HG02870 (cell line): ENCODE measurements around the gene IFT43.

Experiments used
- ATAC-seq: cut with Tn5 transposase; IDR thresholded peaks from one replicate; pipeline ENCODE4 v1.9.1; 2021; ENCODE audit warnings: mild to moderate bottlenecking, moderate library complexity; ENCODE audit not compliant: unreplicated experiment

IFT43 gene

GRCh38 chr14:76101391-76102379 lies 116.1 kb downstream of the IFT43 start:
- ATAC-seq, result no peak

DNA sequence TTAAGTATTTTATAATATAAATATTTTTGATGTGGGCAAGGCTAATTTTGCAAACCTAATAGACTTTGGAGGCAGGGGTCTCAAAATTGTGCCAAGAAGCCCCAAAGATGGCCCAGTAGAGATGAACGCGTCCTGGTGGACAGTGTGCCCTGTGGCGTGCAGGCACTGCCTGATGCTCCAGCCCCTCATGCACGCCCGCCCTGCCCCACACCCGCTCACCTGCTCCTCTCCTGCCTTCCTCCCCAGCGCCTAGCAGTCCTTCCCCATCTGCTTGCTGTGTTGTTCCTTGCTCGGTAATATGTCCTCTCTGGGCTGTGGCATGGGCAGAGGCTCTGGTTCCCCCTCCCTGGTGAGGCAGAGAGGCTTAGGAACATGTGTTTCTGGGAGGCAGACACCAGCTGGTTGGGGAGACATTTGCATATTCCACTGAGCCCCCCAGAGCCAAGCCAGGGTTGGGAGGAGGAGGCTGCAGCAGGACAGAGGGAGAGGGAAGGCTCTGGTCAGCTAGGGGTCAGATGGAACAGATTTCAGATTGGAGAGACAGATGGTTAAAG lies 119.3 kb downstream of the IFT43 start:
- ATAC-seq, result no peak

GRCh38 chr14:76106188-76106587 lies 120.6 kb downstream of the IFT43 start:
- no peak for ATAC-seq

DNA sequence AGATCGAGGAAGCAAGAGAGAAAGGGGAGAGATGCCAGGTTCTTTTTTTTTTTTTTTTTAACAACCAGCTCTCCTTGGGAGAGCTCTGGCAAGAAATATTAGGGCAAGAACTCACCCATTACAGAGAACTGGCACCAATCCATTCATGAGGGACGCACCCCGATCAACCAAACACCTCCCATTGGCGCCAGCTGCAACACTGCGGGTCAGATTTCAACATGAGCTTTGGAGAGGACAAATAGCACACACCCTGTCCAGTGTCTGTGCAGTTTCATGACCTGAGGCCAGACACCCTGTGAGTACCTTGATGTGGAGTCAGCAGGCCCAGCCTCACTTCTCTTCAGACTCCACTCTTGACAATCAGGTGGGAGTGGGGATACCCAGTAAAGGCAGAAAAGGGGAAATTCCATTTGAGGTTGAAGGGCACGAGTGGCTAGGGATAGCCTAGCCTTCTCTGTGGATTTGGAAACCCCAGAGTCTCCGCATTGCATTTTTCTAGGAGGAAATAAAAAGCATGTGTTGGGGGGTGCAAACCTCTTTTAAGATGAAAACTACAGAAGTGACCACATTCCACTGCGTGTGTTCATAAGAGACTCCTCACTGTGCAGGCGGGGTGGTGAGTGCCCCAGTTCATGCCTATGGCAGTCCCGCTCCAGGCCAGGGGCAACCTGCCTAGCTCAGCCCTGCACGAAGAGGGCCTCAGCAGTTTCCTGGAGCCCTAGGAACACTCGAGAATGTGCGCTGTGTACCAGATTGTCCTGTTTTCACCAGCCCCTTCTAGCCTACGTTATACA lies 123.7 kb downstream of the IFT43 start:
- ATAC-seq, result no peak

- ATAC-seq, result no peak
Observed at GRCh38 chr14:76112889-76113624, 127.5 kb downstream of the IFT43 start.

- no peak for ATAC-seq
Observed at GRCh38 chr14:76113691-76114090, 128.1 kb downstream of the IFT43 start.

GRCh38 chr14:76115010-76115422 lies 129.5 kb downstream of the IFT43 start:
- no peak for ATAC-seq

DNA sequence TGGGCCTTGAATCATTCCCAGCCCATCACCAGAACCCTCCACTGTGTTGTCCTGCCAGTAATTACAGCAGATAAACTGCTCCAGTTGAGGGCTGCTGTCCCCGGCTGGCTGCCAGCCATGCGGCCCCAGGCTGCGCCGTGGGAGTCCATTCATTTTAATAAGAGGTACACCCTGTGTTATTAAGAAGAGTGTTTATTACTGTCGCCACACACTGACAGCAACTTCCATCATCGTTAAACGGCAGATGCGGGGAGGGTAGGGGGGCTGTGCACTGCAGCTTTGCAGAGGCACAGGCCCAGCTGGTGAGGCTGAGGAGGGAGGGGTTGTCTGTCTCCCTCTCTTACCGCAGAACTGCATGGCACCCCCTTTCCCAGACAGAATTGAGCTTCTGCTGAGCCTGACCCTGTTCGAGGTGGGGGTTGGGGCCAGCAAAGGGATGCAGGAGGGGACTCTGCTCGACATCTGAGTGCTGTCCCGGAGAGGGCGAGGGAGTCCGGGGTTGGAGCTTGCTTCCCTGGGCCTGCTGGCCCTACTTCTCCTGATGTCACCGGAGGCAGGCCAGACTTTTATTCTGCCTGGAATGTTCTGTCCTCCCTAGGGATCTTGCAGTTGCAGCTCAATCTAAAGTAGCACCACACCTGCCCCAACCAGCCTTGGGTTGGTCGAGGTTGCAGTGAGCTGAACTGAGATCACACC lies 132.4 kb downstream of the IFT43 start:
- ATAC-seq, result no peak

DNA sequence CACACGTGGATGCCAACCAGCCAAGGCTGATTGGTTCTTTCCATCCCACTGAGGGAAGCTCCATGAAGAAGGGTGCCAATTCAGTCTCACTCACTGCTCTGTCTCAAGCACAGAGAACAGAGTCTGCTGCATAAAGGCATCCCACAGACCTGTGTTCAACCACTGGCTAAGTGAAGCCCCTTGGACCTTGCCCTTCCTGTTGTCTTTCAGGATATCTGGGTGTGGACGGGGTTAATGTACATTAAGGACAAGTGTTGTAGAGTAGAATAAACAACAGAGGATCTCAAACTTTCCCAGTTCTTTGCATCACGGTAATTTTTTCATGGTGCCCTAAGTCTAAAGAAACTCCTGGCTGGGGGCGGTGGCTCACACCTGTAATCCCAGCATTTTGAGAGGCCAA lies 133.0 kb downstream of the IFT43 start:
- ATAC-seq, result no peak

DNA sequence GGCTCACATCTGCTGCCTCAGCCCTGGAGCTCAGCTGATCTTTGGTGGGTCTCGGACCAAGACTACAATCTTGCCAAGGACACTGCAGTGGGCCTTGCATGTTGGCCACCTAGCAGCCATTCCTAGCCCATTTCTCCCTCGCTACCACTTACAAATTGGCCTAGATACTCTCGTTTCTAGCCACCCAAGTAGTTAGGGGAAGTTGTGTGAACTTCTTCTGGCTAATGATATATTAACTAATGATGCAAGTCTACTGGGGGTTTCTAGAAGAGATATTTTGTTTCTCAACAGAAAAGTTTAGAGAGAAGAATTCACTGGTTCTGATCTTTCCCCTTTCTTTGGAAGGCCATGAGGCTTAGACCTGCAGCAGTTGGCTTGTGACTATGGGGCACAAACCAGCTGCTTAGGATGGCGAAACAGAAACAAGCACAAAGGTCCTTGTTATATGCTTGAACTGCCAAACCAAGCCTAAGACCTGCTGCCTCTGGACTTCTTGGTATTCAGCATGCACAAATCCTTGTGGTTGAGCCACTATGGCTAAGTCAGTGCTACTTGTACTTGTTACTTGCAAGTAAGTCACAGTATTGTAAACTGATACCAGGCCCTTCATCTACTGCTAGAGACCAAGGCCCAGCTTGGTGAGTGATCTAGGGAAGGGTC lies 135.7 kb downstream of the IFT43 start:
- ATAC-seq, result no peak

DNA sequence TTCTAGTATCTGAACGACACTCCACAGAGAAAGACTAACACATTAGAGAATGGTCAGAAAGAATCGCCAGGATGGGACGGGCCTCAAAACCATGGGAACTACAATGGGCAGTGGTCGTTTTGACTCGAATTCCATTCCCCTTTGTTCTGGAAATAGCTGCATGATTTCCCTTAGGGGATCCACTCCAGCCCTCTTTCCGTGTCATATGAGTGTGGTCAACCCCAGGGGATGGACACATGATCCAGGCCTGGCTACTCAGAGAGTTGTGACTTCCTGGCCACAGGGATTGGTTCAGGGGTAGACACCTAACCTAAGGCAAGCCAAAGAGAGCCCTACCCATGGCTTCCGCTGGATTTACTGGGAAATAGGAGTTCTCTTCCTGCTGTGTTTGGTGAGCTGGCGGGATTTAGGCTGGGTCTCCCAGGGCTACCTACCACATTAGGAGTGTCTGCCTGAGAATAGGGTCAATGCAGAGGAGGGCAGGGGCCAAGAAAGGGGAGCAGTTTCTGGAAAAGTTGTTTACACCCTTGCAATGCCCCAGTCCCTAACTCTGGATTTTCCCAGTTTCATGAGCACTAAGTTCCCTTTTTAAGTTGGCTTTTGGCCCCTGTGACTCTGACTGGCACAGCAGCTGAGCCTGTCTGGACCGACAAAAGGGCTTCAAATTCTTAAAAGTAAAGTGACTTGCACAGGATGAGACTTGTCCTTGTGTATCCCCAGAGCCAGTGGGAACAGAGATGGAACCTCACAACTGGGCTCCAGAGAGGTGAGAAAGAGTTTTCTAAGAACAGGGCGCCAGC lies 138.1 kb downstream of the IFT43 start:
- no peak for ATAC-seq

DNA sequence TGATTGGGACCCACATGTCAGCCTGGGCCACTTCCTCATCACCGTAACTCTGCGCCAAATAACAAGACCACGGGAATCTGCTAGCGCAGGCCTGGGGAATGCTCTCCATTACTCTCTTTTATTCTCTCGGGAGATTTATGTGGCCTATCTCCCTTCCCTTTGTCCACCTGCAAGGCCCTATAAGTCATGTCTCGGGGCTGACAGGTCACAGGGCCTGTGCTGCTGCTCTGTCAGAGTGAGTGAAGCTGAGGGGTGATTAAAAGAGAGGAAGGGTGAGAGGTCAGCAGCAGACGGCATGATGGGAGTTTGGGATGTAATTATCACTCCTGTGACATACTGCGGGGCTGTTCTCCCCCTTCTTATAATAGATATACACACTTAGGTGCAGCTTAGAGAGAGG lies 139.9 kb downstream of the IFT43 start:
- no peak for ATAC-seq

- ATAC-seq, result no peak
Observed at GRCh38 chr14:76126076-76126475, 140.5 kb downstream of the IFT43 start.

DNA sequence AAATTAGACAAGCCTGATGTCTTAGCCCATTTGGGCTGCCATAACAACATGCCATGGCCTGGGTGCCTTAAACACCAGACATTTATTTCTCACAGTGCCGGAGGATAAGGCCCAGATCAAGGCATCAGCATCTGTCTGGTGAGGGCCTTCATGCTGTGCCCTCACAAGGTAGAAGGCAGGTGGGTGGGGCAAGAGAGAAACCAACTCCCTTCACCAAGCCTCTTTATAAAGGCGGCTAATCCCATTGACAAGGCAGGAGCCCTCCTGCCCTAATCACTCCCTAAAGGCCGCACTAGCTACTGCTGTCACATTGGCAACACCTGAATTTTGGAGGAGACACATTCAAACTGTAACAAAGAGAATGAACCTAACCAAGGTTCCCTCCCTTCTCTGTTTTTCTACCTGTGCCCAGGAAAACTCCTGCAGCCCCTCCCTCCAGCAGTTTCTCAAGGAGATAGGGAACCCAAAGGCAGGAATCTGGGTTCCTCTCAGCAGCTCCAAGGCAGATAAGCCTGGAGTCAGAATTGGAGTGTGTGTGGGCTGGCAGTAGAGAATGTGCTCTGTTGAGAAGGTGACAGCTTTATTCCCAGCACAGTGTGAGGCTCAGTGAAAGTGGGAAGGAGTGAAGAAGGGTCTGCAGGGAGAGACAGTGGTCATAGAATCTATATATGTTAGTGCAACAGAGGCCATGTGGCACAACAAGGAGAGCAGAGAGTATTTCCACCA lies 144.5 kb downstream of the IFT43 start:
- ATAC-seq, result no peak

DNA sequence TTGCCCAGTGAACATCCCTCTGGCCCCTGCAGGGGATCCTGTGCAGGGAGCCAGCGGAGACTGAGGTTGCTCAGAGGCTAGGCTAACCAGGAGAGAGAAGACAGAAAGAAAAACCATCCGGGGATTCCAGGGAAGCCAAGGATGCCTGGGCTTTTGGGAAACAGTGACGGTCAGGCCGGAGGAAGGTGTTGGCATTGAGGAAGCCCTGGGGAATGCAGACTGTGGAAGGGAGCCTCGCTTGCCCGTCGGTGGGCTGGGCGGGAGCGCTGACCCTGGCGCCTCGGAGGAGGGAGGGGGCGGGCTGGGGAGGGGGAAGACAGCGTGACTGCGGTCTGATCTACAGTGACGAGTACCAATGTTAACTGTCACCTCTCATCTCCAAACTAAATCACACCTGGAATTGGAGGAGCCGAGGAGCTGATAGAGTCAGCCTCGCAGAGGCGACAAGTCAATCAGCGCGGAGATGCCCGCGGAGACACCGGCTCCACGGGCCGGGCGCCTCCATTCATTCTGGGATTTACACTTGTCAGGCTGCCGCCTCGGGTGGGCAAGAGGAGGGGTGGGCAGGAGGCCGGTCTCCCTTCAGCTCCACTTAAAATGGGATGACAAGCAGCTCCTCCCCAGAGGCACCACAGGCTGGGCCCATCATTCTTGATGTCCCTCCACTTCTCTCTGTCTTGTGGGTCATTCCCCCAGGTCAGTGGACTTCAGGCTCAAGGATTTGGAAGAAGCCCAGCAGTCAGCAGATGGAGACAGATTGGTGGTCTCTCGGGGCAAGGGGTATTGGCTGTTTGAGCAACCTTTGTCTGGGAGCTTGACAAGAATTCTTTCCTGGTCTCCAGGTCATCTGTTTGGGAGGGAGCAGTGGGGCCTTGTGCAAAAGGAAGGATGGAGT lies 145.8 kb downstream of the IFT43 start:
- ATAC-seq, result no peak

DNA sequence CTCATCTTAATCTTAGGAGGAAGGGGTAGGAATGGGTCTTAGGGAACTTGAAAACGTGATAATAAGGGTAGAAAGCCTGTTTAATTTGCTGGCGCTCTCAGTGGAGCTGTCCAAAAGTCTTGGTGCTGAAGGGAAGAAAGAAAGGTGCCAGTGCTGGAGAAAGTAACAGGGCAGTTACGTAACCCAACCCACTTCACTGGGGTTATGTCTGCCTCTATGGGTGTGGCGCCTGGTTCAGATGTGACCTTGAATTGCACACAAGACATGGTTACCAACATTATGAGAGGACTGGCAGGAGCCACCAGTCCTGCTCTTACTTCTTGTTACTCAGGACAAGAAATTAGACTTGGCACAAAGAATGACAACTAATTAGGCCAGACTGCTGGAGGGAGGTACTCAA lies 147.5 kb downstream of the IFT43 start:
- ATAC-seq, result no peak
